Astrocyte of the cerebellum (primary cell): ENCODE measurements around the gene CSMD2.
A peak's percentile ranks its signal among the peaks of the same experiment; 100 is the strongest.

ENCODE experiments used
- DNase-seq: peaks from one replicate; pipeline ENCODE4 v3.0.0-alpha.2; 2011; ENCODE audit warnings: low read depth
- H3K4me3 ChIP-seq: 2 replicates; pipeline ENCODE4 v1.5.1; 2011; ENCODE audit warnings: mild to moderate bottlenecking, low read depth, low read length, moderate library complexity
- in situ Hi-C: cut with HindIII; loops from 2 replicates; pipeline ENCODE4 v1.10.0; 2017; ENCODE audit warnings: low sequenced_read_pairs
- TF ChIP-seq, protein P1 (sequence below): IDR thresholded peaks from 2 replicates; pipeline ENCODE4 v1.5.1; 2012; ENCODE audit warnings: low read length, low read depth, moderate library complexity, mild to moderate bottlenecking; ENCODE audit errors: missing control alignments

Gene CSMD2

DNA sequence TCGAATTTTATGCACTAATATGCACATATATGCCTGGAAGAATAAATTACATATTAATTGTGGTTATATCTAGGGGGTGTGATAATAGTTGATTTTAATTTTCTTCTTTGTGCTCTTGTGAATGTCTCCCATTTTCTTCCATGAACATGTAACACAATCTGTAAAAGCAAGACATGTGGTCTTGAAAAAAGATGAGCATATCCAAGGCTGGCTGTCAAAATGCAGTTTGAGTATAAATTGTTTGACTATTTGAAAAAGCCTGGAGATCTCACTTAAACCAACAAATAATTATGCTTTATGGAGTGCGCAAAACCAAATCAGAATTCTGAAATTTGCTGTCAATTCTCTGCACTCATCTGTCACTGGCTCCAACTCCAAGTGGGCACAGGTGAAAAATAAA, 157.3 kb downstream of the CSMD2 start:
- no peak overlapping the region for H3K4me3 ChIP-seq
- TF ChIP-seq, protein P1, sequence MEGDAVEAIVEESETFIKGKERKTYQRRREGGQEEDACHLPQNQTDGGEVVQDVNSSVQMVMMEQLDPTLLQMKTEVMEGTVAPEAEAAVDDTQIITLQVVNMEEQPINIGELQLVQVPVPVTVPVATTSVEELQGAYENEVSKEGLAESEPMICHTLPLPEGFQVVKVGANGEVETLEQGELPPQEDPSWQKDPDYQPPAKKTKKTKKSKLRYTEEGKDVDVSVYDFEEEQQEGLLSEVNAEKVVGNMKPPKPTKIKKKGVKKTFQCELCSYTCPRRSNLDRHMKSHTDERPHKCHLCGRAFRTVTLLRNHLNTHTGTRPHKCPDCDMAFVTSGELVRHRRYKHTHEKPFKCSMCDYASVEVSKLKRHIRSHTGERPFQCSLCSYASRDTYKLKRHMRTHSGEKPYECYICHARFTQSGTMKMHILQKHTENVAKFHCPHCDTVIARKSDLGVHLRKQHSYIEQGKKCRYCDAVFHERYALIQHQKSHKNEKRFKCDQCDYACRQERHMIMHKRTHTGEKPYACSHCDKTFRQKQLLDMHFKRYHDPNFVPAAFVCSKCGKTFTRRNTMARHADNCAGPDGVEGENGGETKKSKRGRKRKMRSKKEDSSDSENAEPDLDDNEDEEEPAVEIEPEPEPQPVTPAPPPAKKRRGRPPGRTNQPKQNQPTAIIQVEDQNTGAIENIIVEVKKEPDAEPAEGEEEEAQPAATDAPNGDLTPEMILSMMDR: no peak
- DNase-seq: no peak
- in situ Hi-C loops: no loop called here

DNA sequence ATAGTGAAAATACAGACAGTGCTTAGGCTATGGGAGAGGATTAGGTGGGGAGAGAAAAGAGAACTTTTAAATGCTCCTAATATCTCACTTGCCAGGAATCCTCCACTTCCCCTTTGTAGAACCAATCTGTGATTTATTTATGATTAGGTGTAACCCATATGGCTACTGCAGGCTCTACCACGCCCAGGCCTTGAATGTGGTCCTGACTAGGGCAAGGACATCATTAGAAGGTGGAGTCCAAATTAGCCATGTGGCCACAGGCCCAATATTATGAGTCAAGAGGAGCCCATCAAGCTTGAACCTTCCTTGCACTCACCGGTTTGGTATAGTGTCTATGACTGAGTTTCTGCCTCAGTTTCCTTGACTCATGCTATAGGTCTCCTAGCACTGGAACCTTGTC, 159.7 kb downstream of the CSMD2 start:
- TF ChIP-seq, protein P1: no peak
- in situ Hi-C loops: no loop called here
- DNase-seq: no peak
- no peak overlapping the region for H3K4me3 ChIP-seq

DNA sequence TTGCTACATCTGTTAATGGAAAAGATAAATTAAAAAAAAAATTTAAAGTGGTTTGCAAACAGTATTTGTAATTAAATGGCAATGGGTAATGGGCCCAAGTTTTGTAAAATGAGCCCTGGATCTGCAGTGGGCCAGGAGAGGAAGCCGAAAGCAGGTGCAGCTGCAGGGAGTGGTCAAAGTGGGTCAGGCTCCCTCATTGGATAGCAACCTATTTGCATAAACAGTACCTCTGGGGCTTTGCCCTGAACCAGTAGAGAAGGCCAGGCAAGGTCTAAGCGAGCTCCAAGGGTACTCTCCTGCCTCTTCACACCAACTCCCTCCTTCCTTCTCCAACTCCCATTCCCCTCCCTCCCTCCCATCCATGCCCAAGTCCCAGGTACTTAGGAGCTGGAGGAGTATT, 162.2 kb downstream of the CSMD2 start:
- in situ Hi-C loops: no loop called here
- TF ChIP-seq, protein P1: no peak
- no peak overlapping the region for H3K4me3 ChIP-seq
- no peak for DNase-seq

DNA sequence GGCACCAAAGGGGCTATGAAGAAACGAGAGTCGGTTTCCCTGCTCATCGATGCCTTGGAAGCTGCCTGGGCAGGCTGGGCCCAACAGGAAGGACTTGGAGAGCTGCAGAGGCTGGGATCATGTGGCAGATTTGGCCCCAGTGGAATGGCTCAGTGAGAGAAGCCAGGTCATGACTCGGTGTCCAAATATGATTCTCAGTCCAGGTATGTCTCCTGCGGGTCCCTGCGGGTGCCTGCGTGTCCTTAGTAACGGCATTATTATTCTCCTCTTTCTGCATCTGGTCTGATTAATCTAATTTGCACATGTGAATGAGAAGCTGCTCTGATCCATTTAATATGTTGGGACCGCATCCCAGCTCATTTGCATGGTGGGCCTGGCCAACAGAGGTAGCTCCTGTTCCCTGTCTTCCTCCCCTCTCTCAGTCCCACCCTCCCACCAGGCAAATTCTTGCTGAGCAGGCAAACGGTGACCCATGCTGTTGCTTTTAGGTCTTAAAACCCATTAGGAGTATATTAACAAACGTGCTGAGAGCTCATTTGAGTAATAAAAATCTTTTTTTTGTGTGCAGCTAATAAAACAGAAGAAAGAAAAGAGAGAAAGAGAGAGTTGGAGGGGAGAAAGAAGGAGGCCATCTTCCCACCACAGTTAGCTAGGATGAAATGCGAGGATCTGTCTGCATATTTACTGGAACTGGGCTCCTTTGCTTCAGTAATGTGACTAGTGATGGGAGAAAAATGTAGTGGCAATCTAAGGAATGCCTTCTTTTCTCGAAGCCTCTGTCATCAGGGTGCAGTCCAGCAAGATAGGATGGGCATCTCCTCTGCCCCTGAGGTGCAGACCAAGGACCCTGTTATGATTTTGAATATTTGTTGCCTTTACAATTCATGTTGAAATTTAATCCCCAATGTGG, 167.6 kb downstream of the CSMD2 start:
- peak; percentile 35 for DNase-seq
- in situ Hi-C loops: no loop called here
- TF ChIP-seq, protein P1: no peak
- H3K4me3 ChIP-seq: no peak overlapping the region

DNA sequence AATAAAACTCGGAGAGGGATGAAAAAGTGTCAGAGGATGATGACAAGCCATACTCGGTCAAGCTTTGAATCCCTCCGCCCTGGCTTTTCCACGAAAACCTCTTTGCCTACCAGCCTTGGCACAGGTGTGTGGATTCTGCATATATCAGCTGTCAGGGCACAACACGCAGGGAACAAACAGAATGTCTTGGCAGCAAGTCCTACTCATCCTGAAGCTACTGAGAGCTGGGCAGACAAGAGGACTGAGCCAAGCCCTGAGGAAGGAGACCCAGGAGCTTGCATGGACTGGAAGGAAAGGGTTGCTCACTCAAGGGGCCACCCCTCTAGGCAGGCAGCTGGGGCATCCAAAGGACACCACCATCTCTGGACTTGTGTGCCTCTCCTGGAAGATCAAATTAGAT, 168.7 kb downstream of the CSMD2 start:
- in situ Hi-C loops: no loop called here

DNA sequence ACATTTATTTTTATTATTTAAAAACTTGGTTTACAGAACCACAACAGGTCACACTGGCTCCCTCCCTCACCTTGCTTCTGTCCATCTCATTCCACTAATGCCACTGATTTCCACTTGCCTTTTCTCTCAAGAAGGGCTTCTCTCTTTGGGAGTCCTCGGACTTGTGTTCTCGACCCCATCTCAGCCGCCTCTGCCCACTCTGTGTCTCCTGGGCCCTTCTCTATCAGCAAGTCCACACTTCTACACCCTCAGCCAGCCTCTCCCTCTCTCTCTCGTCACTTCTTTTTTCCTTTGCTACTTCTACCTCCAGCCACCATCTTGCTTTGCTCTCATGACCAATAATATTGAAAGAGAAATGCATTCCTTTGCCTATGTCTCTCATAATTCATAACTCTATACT, 171.7 kb downstream of the CSMD2 start:
- TF ChIP-seq, protein P1: no peak
- DNase-seq: no peak
- in situ Hi-C loops: no loop called here

More for the DNA sequence above, 168.7 kb downstream of the CSMD2 start:
- TF ChIP-seq, protein P1: no peak
- H3K4me3 ChIP-seq: no peak overlapping the region
- DNase-seq: no peak

More for the DNA sequence above, 171.7 kb downstream of the CSMD2 start:
- H3K4me3 ChIP-seq: no peak overlapping the region
